ENCODE measurements around the gene MYO1H.
"Not testable (repeated sequence)": the region's sequence is repeated elsewhere in the genome, so short reads cannot be mapped to it uniquely, and the experiment has no call there.

MYO1H gene

GRCh38 chr12:109473526-109474270 is 126.0 kb downstream of the MYO1H start:
- DNase-seq = not testable (repeated sequence)

- no peak for DNase-seq
These were observed 127.4 kb downstream of the MYO1H start for GRCh38 chr12:109475121-109475520.

- peak in 1 of 5 experiments; percentile 11 for DNase-seq
These were observed 128.5 kb downstream of the MYO1H start for GRCh38 chr12:109475993-109476806.

- no peak for DNase-seq
These were observed 129.1 kb downstream of the MYO1H start for GRCh38 chr12:109476807-109477184.

DNA sequence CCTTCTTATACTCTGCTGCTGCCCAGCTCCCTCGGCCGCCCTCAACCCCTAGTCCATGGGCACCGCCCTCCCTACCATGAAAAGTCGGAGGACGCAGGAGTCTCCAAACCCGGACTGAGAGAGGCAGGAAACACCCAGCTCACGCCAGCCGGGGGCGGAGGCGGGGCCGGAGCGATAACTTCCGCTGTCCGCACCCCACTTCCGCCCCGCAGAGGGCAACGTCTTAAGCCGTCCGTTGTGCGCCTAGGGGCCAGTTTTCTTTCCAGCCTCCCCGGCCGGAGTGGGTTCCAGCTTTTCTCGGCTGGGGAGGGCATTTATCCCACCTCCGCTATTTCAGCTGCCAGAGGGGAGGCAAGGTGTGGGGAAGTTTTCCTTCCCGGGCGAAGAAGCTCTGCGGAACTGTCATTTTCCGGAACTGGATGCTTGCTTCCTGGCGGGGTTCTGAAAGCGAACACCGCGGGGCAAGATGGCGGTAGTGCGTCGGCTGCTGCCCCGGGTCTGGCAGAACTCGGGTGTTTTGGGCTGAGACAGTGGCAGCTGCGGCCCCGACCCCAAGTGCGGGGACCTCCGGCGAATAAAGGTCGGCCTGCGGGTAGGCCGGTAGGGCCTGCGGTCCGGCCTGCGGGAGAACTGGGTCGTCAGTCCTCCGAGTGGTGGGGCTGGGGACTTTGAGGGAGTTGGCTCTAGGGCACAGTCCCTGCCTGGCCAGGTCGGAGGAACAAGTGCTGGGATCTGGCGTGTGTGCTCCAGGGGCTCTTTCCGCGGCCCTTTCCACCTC is 129.7 kb downstream of the MYO1H start, which contains the start of the genes KCTD10 and UBE3B:
KCTD10 (minus strand) TSS at position 116 of the 778 bp plus-strand sequence; CDS start at position 78, 38 bp downstream.
UBE3B (plus strand) TSS at position 450 of the 778 bp plus-strand sequence. CDS start 5,918 bp downstream, outside the sequence.
- peak; percentile 75 to 93 (median 80) for DNase-seq

DNA sequence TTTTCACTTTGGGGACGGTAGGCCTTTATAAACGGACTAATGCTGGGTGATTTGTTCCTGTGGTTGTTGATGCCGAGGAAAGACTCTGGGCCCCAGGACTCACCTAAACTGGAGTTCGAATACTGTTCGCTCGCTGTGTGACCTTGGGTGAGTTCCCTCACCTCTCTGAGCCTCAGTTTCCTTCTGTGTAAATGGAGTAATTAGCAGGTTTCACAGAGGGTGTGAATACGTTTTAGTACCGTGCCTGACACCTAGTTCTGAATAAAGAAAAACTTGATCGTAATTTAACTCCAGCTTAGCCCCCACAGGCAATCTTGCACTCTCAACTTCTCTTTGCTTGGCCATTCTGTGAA is 130.2 kb downstream of the MYO1H start:
- DNase-seq = no peak

DNA sequence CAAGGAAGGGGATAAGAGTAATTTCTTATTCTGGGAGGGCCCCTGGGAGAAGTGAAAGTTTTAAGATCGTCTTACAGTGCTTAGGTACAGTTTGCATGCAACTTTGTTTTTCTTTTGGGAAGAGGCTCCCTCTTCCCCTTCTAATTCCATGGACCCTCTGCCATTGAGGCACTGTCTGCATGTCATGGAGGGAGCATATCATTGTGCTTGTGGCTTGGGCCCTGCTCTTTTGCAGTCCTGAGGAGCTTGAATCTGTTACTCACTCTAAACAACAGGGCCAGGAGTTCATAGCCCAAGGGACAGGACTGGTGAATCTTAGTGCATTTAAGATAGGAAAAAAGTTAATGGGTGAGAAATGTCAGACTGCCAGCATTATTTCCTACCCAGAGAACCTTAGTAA is 132.1 kb downstream of the MYO1H start:
- no peak for DNase-seq

DNA sequence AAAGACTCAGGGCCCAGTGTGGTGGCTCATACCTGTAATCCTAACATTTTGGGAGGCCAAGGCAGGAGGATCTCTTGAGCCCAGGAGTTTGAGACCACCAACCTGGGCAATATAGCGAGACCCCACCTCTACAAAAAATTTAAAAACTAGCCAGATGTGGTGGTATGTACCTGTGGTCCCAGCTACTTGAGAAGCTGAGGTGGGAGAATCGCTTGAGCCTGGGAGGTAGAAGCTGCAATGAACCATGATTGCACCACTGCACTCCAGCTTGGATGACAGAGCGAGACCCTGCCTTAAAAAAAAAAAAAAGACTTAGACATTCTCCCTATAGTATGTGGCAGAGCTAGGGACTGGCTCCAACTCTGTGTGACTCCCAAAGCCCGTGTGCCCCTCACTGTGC is 132.7 kb downstream of the MYO1H start:
- no peak for DNase-seq

DNA sequence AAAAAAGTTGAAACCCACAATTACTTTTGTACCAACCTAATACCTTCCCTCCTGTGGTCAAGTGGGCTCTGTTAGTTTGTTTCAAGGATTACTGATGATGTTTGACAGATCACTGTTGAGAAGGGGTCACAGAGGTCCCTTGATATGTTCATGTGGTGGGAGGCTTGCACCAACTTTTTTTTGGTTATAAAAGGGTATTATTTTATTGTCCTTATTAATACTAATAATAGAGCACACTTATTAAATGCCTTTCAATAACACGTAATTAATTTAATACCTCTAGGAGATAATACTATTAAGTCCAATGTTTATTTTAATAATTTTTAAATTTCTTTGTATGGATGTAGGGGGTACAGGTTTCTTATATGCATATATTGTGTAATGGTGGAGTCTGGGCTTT is 134.2 kb downstream of the MYO1H start:
- DNase-seq = no peak

DNA sequence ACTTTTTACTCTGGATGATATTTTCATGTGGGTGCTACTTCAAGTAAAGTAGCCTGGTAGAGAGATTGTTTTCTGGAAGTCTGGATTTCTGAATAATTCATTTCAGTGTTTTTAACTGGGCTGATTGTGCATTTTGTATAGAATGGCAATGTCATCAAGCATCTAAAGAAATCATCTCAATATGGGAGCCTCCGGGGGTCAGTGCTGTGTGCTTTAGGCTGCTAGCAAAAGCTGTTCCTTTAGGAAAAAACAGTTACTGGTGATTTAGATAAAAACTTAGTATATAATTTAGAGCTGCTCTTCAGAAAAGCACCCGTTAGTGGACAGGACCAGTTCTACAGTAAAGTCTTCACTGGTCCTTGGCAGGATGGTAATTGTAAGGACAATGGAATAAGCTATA is 134.8 kb downstream of the MYO1H start:
- DNase-seq = no peak

DNA sequence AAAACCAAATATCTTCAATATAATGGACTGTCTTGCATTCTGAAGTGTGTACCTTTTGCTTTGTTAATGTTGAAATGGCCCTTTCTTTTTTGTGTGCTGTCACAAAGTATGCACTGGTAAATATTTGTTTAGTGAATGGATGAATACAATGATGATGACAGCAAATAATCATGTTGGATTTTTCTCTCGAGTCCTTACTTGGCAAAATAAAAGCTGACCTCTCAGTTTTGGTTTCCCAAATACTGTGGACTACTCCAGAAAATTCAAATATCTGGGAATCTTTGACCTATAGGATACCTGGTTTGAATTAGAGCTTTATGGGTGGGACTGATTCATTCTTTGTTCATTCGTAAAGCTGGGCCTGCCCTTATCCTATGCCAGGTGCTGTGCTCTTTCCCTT is 135.2 kb downstream of the MYO1H start:
- DNase-seq = no peak

DNA sequence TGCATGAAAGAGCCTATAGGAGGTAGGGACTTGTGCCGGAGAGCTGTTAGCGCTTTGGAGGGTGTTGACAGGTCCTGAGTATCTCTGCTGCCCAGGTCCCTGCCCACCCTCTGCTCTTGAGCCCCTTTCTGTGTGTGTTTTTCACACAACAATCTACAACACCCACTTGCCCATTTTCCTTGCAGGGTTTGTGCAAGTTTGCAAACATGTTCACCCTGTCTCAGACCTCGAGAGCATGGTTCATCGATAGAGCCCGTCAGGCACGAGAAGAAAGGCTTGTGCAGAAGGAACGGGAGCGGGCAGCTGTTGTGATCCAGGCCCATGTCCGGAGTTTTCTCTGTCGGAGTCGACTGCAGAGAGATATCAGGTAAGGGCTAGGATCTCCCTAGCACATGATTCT is 135.6 kb downstream of the MYO1H start:
- no peak for DNase-seq

DNA sequence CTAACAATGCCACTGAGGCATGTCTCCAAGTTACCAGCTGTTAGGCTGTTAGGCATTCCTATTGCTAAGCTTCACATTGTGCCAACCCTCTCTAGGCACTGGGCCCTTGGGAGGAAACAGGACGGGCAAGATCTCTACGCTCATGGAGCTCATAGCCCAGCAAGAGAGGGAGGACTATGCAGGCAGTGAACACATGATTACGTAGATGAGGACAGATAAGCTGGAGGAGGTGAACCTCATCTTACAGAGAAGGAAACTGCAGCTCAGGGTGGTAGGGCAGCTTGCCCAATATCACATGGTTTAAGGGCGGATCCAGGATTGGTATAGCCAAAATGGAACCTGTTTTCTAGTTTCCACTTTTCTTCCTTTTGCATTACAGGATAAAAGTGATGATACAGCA is 137.5 kb downstream of the MYO1H start:
- DNase-seq = no peak

GRCh38 chr12:109487181-109488050 is 139.7 kb downstream of the MYO1H start:
- no peak for DNase-seq

GRCh38 chr12:109488051-109488665 is 140.5 kb downstream of the MYO1H start:
- DNase-seq = no peak

GRCh38 chr12:109489016-109489954 is 141.6 kb downstream of the MYO1H start:
- DNase-seq = no peak

DNA sequence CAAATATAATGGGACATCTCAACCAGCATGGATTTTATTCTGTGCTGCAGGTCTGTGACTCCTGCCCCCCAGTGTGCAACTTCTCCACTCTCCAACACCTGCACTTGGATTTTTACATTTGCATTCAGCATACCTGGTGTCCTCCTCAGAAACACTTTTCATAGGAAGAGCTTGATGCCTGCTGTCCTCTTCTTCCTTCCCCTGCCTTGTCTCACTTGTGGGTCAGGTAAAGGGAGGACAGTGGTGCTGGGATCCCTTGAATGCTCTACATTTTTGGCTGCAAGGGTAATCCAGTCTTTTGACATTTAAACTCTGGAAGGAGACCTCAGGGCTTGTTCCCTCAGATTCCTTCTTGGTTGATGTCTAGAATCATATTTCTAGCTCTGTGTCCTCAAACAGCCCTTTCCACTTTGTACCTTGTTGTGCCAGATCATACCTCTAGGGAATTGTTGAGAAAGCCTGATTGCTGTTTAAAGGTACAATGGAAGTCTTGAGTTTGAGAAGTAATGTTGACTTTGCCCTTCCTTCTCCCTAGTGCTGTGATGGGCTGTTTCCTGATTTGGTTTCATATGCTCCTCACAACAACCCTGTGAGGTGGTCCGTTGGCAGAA is 142.4 kb downstream of the MYO1H start:
- DNase-seq = no peak

DNA sequence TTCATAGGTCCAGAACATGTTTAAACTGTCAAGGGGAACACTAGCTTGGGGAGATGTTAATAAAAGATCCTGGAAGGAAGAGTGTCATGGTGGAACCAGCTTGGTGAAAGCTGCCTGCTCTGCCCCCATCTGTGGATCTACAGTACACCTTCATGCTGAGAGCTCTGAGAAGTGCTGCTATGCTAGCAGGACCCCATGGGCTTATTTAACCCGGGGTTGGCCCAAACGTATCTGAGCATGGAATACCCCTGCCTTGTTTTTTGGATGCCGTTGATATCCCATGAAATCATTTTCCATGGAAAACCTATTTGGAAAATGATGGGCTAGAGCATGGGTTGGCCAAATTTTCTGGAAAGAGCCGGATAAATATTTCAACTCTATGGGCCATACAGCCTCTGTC is 144.0 kb downstream of the MYO1H start:
- no peak for DNase-seq

DNA sequence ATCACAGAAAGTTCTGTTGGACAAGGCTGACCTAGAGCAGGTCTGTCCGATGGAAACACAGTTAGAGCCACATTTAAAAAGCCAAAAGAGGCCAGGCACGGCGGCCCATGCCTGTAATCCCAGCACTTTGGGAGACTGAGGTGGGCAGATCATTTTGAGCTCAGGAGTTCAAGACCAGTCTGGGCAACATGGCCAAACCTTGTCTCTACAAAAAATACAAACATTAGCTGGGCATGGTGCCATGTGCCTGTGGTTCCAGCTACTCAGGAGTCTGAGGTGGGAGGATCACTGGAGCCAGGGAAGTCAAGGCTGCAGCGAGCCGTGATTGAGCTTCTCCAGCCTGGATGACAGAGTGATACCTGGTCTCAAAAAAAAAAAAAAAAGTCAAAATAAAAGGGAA is 144.7 kb downstream of the MYO1H start:
- DNase-seq = no peak

GRCh38 chr12:109493090-109493489 is 145.4 kb downstream of the MYO1H start:
- no peak for DNase-seq
